Thoracic aorta (tissue), 2 donors: Measurements from ENCODE around the gene SFSWAP. TPM values are rescaled to one million over a fixed set of nuclear protein-coding genes. Genes with fewer than 3 reads are reported as not detected.

Source experiments
- ATAC-seq: fragments of 150-250 bp; one replicate; pipeline ENCODE4 v1.8.0; 2017; ENCODE audit warnings: low read depth; ENCODE audit not compliant: insufficient number of reproducible peaks, low FRiP score
- DNase-seq: peaks from one replicate; pipeline ENCODE4 v3.0.0-alpha.2; 2020; ENCODE audit warnings: low spot score
- H3K27ac ChIP-seq, 2 donors: fragments of 200-600 bp; sonication (generic); 1 replicate in 1 of 2; 2 replicates in 1 of 2; pipeline ENCODE4 v1.5.1; 2016; ENCODE audit warnings: mild to moderate bottlenecking in 2 of 2, moderate library complexity in 2 of 2
- H3K27me3 ChIP-seq: fragments of 200-600 bp; sonication (generic); replicated peaks from 2 replicates; pipeline ENCODE4 v1.6.0; 2016; ENCODE audit warnings: mild to moderate bottlenecking; ENCODE audit not compliant: insufficient read depth
- H3K36me3 ChIP-seq: fragments of 200-600 bp; sonication (generic); one replicate; pipeline ENCODE4 v1.5.1; 2016
- H3K4me1 ChIP-seq, 2 donors: fragments of 200-600 bp; sonication (generic); 1 replicate in 1 of 2; 2 replicates in 1 of 2; pipeline versions ENCODE4 v1.5.1 to v1.6.0; 2016; ENCODE audit warnings: low read depth in 2 of 2, mild to moderate bottlenecking in 1 of 2; ENCODE audit not compliant: control insufficient read depth in 1 of 2
- H3K4me3 ChIP-seq: fragments of 200-600 bp; sonication (generic); 2 replicates; pipeline ENCODE4 v1.5.1; 2016; ENCODE audit warnings: mild to moderate bottlenecking
- H3K9me3 ChIP-seq: fragments of 200-600 bp; sonication (generic); 2 replicates; pipeline ENCODE4 v1.5.1; 2016
- total RNA-seq, 2 donors: library from RNA; depleted of rRNA; stranded (reverse); fragments of >200 nt; gene quantifications; one replicate each; pipeline versions ENCODE4 v1.1.0 to v1.2.3, GENCODE V29; 2016
- TF ChIP-seq, protein P1 (sequence below): fragments of 200-600 bp; sonication (generic); IDR thresholded peaks from one replicate; pipeline ENCODE4 v1.5.1; 2019; ENCODE audit warnings: antibody characterized with exemption

SFSWAP gene
- total RNA-seq, 2 donors from 2014 or later: 27.9 to 63.2 TPM

DNA sequence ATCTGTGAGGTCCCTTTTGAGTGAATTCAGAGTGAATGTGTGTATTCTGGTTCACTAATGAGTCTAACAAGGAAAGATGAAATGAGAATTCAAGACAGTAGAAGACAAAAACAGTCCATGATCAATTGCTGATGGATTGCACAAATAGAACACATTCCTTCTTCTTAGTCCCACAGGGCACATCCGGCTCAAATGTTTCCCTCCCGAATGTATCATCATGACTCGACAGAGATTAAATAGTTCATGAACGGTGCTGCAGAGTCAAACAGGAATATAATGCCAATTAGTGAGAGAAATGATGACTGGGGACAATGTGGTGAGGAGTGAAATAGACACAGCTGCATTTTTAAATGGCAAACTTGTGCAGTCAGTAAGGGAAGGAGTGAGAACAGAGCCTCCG is 11.5 kb upstream of the SFSWAP start:
- DNase-seq: no peak
- Histone ChIP-seq H3K4me3 (no peak overlapping the region), H3K27ac (no peak overlapping the region), H3K36me3 (no peaks in the 10 kb centered on the region), H3K4me1 (no peaks in the 10 kb centered on the region), H3K27me3 (no peaks in the 10 kb centered on the region), H3K9me3 (peaks cover 4% of the 10 kb centered on the region)
- ATAC-seq: no peak
- TF ChIP-seq, protein P1, sequence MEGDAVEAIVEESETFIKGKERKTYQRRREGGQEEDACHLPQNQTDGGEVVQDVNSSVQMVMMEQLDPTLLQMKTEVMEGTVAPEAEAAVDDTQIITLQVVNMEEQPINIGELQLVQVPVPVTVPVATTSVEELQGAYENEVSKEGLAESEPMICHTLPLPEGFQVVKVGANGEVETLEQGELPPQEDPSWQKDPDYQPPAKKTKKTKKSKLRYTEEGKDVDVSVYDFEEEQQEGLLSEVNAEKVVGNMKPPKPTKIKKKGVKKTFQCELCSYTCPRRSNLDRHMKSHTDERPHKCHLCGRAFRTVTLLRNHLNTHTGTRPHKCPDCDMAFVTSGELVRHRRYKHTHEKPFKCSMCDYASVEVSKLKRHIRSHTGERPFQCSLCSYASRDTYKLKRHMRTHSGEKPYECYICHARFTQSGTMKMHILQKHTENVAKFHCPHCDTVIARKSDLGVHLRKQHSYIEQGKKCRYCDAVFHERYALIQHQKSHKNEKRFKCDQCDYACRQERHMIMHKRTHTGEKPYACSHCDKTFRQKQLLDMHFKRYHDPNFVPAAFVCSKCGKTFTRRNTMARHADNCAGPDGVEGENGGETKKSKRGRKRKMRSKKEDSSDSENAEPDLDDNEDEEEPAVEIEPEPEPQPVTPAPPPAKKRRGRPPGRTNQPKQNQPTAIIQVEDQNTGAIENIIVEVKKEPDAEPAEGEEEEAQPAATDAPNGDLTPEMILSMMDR: no peak

DNA sequence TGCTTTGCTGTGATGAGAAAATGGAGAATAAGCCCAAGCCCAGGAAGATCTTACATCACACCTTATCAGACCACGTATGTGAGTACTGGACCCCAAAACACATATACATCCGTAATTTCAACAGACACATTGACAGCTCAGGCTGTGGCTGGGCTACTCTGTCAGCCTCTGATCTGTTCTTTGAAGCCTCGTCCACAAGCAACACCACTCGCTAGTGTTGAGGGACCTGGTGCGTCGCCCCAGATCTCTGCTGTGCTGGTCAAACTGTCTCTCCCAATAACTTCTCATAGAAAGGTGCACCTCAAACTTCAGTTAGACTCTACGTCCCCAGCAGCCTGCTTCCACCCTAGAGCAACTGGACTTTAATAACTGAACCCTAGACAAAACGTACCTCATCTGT is 10.6 kb upstream of the SFSWAP start:
- ATAC-seq (no peak), DNase-seq (no peak)
- H3K9me3 ChIP-seq: peaks cover 4% of the 10 kb centered on the region
- H3K4me3 ChIP-seq: no peak overlapping the region
- H3K36me3 ChIP-seq: no peaks in the 10 kb centered on the region
- H3K27me3 ChIP-seq: no peaks in the 10 kb centered on the region
- TF ChIP-seq, protein P1: no peak
- no peak overlapping the region for H3K27ac ChIP-seq
- H3K4me1 ChIP-seq: no peaks in the 10 kb centered on the region

DNA sequence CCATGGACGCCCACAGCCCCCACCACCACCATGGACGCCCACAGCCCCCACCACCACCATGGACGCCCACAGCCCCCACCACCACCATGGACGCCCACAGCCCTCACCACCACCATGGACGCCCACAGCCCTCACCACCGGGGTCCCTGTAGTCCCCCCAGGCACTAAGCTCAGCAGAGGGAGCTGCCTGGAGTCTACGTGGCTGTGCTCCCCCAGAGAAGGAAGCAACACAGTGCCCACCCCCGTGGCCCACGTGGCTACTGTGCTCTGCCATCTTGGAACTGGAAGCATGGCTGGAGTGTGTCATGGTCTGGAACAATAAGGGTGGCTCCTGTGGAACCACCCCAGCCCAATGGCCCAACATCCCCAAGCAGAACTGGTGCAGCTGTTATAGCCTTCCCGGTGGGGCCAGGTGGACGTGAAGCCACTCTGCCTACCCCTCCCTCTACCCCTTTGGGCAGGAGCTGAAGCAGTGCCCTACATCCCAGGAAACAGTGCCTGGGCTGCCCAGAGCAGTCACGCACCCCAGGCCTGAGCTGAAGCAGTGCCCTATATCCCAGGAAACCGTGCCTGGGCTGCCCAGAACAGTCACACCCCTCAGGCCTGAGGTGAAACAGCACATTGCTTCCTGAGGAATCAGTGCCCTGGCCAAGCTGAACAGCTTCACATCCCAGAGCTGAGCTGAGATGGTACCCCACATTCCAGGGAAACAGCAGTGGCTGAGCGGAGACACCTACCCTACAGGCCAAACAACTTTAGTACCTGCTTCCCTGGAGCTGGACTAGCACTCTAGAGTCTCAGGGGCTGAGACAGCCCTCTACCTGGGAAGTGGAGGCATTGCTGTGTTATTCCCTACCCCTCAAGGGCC is 9.0 kb upstream of the SFSWAP start:
- H3K27me3 ChIP-seq: no peaks in the 10 kb centered on the region
- ATAC-seq: no peak
- H3K4me3 ChIP-seq: no peak overlapping the region
- no peak overlapping the region for H3K27ac ChIP-seq
- H3K9me3 ChIP-seq: peaks cover 4% of the 10 kb centered on the region
- H3K4me1 ChIP-seq: no peaks in the 10 kb centered on the region
- H3K36me3 ChIP-seq: no peaks in the 10 kb centered on the region
- TF ChIP-seq, protein P1: no peak
- DNase-seq: no peak

DNA sequence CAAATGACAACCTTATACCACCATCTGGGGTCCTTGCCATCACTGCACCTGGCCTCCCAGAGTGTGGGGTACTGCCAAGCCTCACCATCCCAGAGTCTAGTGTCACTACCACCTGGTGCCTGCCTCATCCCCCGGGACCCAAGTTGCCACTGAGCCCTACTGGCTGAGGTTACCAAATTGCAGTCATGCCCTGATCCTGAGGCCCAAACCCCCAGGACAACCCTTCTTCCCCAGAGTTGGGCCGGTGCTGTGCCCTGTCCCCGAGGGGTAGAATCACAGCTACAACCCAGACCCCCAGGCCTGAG is 8.4 kb upstream of the SFSWAP start:
- ATAC-seq (no peak), DNase-seq (no peak)
- Histone ChIP-seq H3K9me3 (peaks cover 4% of the 10 kb centered on the region), H3K36me3 (no peaks in the 10 kb centered on the region), H3K4me1 (no peaks in the 10 kb centered on the region), H3K27ac (no peak overlapping the region), H3K4me3 (no peak overlapping the region), H3K27me3 (no peaks in the 10 kb centered on the region)
- TF ChIP-seq, protein P1: no peak

DNA sequence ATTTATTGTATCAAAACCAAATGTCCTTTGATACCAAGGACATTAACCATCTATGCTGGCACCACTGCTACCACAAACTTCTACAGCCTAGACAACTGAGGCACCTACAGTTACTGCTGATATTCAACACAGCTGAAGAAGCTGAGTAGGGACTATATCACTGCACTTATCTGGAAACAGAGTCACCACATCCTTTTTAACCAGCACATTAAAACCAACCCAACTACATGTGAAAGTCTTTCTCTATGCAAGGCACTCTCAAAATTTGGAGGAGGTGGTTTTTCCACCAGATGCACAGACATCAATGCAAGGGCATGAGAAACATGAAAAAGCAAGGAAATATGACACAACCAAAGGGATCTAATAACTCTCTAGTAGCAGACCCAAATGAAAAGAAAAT is 7.7 kb upstream of the SFSWAP start:
- Histone ChIP-seq H3K27ac (no peak overlapping the region), H3K9me3 (peaks cover 4% of the 10 kb centered on the region), H3K4me1 (no peaks in the 10 kb centered on the region), H3K36me3 (no peaks in the 10 kb centered on the region), H3K27me3 (no peaks in the 10 kb centered on the region), H3K4me3 (no peak overlapping the region)
- TF ChIP-seq, protein P1: no peak
- no peak for ATAC-seq
- DNase-seq: no peak
